CD4-positive, alpha-beta T cell treated with Interleukin-4 for 4 hours (primary cell): ENCODE measurements around the gene MEX3D.
"Not testable (repeated sequence)": the region's sequence is repeated elsewhere in the genome, so short reads cannot be mapped to it uniquely, and the experiment has no call there.

Experiments used
- DNase-seq: peaks from one replicate; pipeline ENCODE4 v3.0.0-alpha.2; 2020

The MEX3D gene

GRCh38 chr19:1570836-1571235 lies 2.7 kb upstream of the MEX3D start:
- DNase-seq = no peak

- no peak for DNase-seq
Measured at GRCh38 chr19:1569997-1570396, 1.9 kb upstream of the MEX3D start.

GRCh38 chr19:1567848-1568227 lies 287 bp downstream of the MEX3D start:
- no peak for DNase-seq

- DNase-seq = no peak
Measured at GRCh38 chr19:1567116-1567847, 843 bp downstream of the MEX3D start.

DNA sequence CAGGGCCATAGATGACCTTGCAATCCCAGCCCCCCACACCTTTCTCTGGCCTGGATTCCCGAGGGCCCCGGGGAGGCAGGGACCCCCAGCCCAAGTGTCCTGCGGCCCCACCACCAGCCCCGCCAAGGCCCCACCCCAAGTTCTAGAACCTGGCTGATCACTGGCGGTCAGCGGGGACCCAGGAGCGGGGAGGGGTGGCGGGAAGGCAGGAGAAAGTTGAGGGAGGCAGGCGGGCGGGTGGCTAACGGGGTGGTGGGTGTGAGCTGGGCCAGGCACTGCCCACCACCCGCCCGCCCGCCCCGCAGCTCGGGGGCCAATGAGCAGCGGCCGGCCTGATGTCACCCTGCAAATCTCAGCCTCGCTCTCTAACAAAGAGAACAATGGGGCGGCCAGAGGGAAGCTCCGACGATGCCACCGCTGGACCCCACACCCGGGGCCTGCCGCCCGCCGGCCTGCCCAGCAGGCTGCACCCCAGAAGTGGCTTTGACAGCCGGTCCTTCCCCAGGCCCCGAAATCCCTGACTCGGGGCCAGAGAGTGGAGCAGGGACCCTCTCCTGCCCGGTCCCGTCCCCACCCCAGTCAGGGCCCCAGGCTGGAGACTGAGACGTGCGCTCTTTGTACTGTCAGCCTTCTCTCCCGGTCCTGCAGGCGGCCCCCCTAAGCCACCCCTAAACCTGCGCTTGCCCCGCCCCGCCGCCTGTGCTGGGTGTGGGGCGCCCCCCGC lies 1.6 kb downstream of the MEX3D start:
- DNase-seq = no peak

GRCh38 chr19:1563251-1563650 lies 4.9 kb downstream of the MEX3D start:
- no peak for DNase-seq

- no peak for DNase-seq
Measured at GRCh38 chr19:1561236-1561842, 6.8 kb downstream of the MEX3D start.

- no peak for DNase-seq
Measured at GRCh38 chr19:1560286-1560882, 7.7 kb downstream of the MEX3D start.

DNA sequence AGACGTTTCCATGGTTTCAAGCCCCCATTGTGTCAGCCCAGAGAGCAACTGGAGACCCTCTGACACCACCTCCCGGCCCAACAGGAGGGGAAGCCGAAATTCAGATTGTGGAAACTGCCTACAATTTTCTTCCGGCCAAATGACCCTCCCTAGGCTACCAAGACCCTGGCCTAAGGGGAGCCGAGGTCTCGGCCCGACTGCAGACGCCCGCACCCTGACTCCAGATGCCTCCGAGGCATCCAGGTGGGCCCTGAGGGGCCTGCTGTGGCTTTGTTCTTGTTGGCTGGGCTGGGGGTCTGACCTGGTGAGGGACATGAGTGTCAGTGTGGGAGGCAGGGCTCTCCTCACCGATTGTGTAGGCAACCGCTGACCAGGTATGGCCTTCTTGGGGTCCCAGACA lies 9.6 kb downstream of the MEX3D start:
- no peak for DNase-seq

- no peak for DNase-seq
Measured at GRCh38 chr19:1556390-1557070, 11.6 kb downstream of the MEX3D start.

DNA sequence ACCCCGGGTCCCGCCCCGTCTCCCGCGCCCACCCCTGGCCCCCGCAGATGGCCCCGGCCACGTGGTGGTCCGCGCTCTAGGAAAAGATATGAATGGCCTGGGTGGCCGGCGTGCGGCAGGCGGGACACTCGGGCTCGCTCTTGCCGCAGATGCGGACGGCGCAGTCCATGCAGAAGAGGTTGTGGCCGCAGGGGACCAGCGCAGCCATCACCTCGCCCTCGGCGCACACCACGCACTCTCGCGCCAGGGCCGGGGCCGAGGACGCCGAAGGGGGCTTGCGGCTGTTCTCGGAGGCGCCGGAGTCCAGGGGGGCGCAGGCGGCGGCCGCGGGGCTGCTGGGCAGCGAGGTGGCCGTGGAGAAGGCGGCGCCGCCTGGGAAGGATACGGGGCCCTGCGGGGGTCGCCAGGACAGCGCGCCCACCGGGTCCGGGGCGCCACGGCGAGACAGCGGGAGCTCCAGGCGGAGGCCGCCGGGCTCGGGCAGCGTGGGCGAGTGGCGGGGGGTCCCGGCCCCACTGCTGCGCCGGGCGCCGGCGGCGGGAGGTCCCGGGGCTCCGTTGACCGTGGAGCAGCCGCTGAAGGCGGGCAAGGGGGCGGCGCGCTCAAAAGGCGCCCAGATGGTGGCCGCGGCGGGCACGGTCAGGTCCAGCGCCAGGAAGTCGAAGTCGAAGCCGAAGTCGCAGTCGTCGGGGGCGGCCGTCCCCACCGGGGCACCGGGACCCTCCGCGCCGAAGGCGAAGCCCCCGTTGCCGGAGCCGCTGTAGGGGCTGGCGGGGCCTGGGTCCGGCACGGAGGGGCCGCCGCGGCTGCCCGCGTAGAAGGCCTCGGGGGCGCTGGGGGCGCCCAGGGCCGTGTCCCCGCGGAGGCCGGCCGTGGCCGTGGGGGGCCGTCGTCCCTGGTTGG lies 12.4 kb downstream of the MEX3D start:
- DNase-seq = no peak

GRCh38 chr19:1554968-1555367 lies 13.2 kb downstream of the MEX3D start:
- no peak for DNase-seq

DNA sequence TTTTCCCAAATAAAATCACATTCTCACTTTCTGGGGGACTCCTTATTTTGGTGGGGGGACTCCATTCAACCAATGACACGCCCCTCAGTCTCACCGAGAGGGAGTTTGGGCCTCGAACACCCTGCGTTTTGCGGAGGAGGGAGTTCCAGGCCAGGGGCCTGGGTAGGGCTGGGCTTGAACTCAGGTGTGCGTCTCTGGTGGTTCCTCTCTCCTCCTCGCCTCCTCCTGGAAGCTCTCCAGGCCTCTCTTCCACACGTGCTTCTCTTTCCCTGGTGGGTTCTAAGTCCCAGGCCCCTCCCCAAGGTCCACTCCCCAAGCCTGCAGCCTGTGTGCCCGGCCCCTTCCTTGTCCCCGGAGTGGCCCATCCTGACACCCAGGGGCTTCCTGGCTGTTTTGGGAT lies 14.7 kb downstream of the MEX3D start:
- no peak for DNase-seq

DNA sequence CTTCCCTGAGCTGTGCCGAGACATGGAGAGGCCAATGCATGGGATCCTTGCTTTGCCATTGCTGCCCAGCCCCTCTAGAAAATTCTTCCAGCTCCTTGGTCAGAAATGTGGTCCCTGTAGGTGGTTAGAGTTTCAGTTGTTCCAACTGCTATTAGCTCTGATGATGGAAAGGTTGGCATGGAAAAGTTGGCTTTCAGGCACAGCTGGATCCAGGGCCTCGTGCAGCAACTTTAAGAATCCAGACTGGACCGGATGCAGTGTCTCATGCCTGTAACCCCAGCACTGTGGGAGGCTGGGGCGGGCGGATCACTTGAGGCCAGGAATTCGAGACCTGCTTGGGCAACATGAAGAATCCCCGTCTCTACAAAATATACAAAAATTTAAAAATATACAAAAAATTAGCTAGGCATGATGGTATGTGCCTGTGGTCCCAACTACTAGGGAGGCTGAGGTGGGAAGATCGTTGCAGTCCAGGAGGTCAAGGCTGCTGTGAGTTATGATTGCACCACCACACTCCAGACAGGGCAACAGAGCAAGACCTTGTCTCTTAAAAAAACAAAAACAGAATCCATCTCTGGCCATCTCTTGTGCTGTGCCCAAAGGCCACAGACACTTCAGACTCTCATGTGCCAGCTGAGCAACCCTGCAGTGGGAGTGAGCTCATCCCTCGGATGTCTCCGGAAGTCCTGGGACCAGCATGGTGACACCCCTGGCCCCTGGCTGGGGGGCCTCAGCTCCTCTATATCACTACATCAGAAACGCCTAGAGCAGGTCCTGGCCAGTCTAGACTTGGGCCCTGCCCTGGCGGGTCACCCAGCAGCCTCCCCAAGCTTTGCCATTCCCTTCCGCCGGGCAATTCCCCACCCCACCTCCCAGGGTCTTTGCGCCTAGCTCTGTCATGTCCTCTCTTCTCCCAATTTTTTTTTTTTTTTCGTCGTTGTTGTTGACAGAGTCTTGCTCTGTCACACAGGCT lies 16.8 kb downstream of the MEX3D start:
- no peak for DNase-seq

GRCh38 chr19:1549332-1549945 lies 18.7 kb downstream of the MEX3D start:
- DNase-seq = no peak

GRCh38 chr19:1540365-1540925 lies 27.7 kb downstream of the MEX3D start:
- no peak for DNase-seq

GRCh38 chr19:1539749-1540148 lies 28.4 kb downstream of the MEX3D start:
- DNase-seq = not testable (repeated sequence)

GRCh38 chr19:1538978-1539377 lies 29.1 kb downstream of the MEX3D start:
- no peak for DNase-seq

GRCh38 chr19:1535699-1536098 lies 32.4 kb downstream of the MEX3D start:
- not testable (repeated sequence) for DNase-seq

- no peak for DNase-seq
Measured at GRCh38 chr19:1534972-1535371, 33.2 kb downstream of the MEX3D start.
